Ishikawa (cell line): ENCODE data around the gene GAB3.

Source experiments
- CEBPB ChIP-seq: IDR thresholded peaks from 2 replicates; pipeline ENCODE4 v1.6.1; 2012
- CREB1 ChIP-seq: IDR thresholded peaks from 2 replicates; pipeline ENCODE4 v1.6.1; 2012; ENCODE audit warnings: low read depth
- EP300 ChIP-seq: IDR thresholded peaks from 2 replicates; pipeline ENCODE4 v1.6.1; 2012; ENCODE audit warnings: borderline replicate concordance
- FOXM1 ChIP-seq: IDR thresholded peaks from 2 replicates; pipeline ENCODE4 v1.6.1; 2012; ENCODE audit warnings: low read depth, borderline replicate concordance
- MAX ChIP-seq: IDR thresholded peaks from 2 replicates; pipeline ENCODE4 v1.6.1; 2012
- RAD21 ChIP-seq: IDR thresholded peaks from 2 replicates; pipeline ENCODE4 v1.6.1; 2012; ENCODE audit warnings: low read depth
- REST ChIP-seq: IDR thresholded peaks from 2 replicates; pipeline ENCODE4 v1.6.1; 2012; ENCODE audit warnings: low read depth, mild to moderate bottlenecking
- TAF1 ChIP-seq: IDR thresholded peaks from 2 replicates; pipeline ENCODE4 v1.6.1; 2012; ENCODE audit warnings: low read depth, mild to moderate bottlenecking
- TCF12 ChIP-seq: IDR thresholded peaks from 2 replicates; pipeline ENCODE4 v1.6.1; 2012; ENCODE audit warnings: low read depth
- TEAD4 ChIP-seq: IDR thresholded peaks from 2 replicates; pipeline ENCODE4 v1.6.1; 2012
- USF1 ChIP-seq: IDR thresholded peaks from 2 replicates; pipeline ENCODE4 v1.6.1; 2012
- YY1 ChIP-seq: IDR thresholded peaks from 2 replicates; pipeline ENCODE4 v1.6.1; 2012; ENCODE audit warnings: low read depth

GRCh38 chrX:154795016-154795415 is 44.1 kb upstream of the GAB3 start:
- TF ChIP-seq EP300 (no peak), TAF1 (no peak), CEBPB (no peak), REST (no peak), MAX (no peak), YY1 (no peak), RAD21 (no peak), USF1 (no peak), TCF12 (no peak), FOXM1 (no peak), TEAD4 (no peak), CREB1 (no peak)
